Measurements from ENCODE around the gene BCL11B. TPM values are rescaled to one million over a fixed set of nuclear protein-coding genes. Genes with fewer than 3 reads are reported as not detected.

BCL11B gene
- total RNA-seq, 4 donors from 2014 or later: 7.7 to 10.2 (median 10.0) TPM

- TF ChIP-seq CTCF (IDR thresholded peaks at IDR 0.05): no peak
- TF ChIP-seq POLR2A (IDR thresholded peaks at IDR 0.05): no peak
- no peaks in the 10 kb centered on the region for H3K27me3 ChIP-seq
- H3K9me3 ChIP-seq: no peaks in the 10 kb centered on the region
- H3K36me3 ChIP-seq: no peaks in the 10 kb centered on the region
- H3K4me1 ChIP-seq: no peaks in the 10 kb centered on the region
- no peak overlapping the region for H3K4me3 ChIP-seq
- peak in 1 of 3 donors; percentile 18 for DNase-seq
- H3K27ac ChIP-seq: no peak overlapping the region
Observed at GRCh38 chr14:99157246-99157645, 114.8 kb downstream of the BCL11B start.

- no peak overlapping the region for H3K4me3 ChIP-seq
- no peaks in the 10 kb centered on the region for H3K9me3 ChIP-seq
- H3K27me3 ChIP-seq: no peaks in the 10 kb centered on the region
- no peak for DNase-seq
- no peak overlapping the region for H3K27ac ChIP-seq
- TF ChIP-seq CTCF (IDR thresholded peaks at IDR 0.05) (no peak), POLR2A (IDR thresholded peaks at IDR 0.05) (no peak)
- no peaks in the 10 kb centered on the region for H3K4me1 ChIP-seq
- no peaks in the 10 kb centered on the region for H3K36me3 ChIP-seq
Observed at GRCh38 chr14:99156814-99157213, 115.2 kb downstream of the BCL11B start.

DNA sequence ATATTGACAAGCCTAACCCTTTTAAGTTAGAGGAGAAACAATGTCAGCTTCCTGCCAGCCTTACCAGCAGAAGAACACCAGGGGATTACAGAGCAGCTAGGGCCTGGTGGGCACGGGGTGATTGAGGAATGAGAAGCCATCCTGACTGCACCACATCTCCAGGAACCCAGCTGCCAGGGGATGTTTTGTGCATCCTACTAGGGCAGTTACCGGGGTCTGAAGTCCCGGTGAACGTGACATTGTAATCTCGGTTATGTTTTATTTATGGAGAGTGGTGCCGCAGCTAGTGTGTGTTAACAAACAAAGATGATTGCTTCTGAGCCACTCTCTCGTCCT lies 115.9 kb downstream of the BCL11B start:
- peak in 1 of 3 donors; percentile 5 for DNase-seq

GRCh38 chr14:99155173-99156089 lies 116.6 kb downstream of the BCL11B start:
- H3K4me3 ChIP-seq: no peak overlapping the region
- TF ChIP-seq POLR2A (IDR thresholded peaks at IDR 0.05) (no peak), CTCF (IDR thresholded peaks at IDR 0.05) (no peak)
- H3K4me1 ChIP-seq: no peaks in the 10 kb centered on the region
- peak in 1 of 3 donors; percentile 25 for DNase-seq
- no peak overlapping the region for H3K27ac ChIP-seq
- no peaks in the 10 kb centered on the region for H3K9me3 ChIP-seq
- no peaks in the 10 kb centered on the region for H3K27me3 ChIP-seq
- H3K36me3 ChIP-seq: no peaks in the 10 kb centered on the region

More for the DNA sequence above, 115.9 kb downstream of the BCL11B start:
- H3K36me3 ChIP-seq: no peaks in the 10 kb centered on the region
- H3K4me1 ChIP-seq: no peaks in the 10 kb centered on the region
- no peak overlapping the region for H3K4me3 ChIP-seq
- H3K27ac ChIP-seq: no peak overlapping the region
- TF ChIP-seq POLR2A (IDR thresholded peaks at IDR 0.05): no peak
- no peak for TF ChIP-seq CTCF (IDR thresholded peaks at IDR 0.05)
- H3K9me3 ChIP-seq: no peaks in the 10 kb centered on the region
- H3K27me3 ChIP-seq: no peaks in the 10 kb centered on the region

DNA sequence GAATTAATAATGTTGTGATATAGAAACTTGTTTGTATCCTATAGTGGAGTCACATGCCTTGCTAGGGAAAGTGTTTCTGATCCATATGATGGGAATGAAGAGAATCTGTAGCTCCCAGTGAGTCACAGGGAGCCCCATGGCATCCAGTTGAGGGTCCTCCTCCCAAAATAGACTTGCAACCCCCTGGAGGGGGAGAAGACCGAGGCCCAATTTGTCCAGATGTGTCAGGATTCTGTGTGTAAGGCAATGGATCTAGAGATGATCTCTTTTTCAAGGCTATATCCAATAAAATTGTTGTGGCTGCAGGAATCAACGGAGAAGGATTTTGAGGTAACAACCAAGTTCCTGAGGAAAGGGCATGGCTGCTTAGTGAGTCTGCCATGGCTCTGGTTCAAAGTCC lies 121.8 kb downstream of the BCL11B start:
- no peak overlapping the region for H3K4me3 ChIP-seq
- H3K36me3 ChIP-seq: no peaks in the 10 kb centered on the region
- TF ChIP-seq POLR2A (IDR thresholded peaks at IDR 0.05) (no peak), CTCF (IDR thresholded peaks at IDR 0.05) (no peak)
- no peaks in the 10 kb centered on the region for H3K4me1 ChIP-seq
- no peak overlapping the region for H3K27ac ChIP-seq
- H3K27me3 ChIP-seq: no peaks in the 10 kb centered on the region
- DNase-seq: peak in 1 of 3 donors; percentile 2
- H3K9me3 ChIP-seq: no peaks in the 10 kb centered on the region

Measured in Peyer's patch (tissue), 4 donors.